Hindlimb muscle (tissue), 1 donor: ENCODE measurements around the gene KIAA2012. TPM values are rescaled to one million over a fixed set of nuclear protein-coding genes. Genes with fewer than 3 reads are reported as not detected.

Experiments used
- DNase-seq: peaks from one replicate; pipeline ENCODE4 v3.0.0-alpha.2; 2013
- polyA plus RNA-seq: library from polyadenylated mRNA; unstranded; fragments of 120-200 nt; gene quantifications from one replicate; pipeline ENCODE4 v1.2.1, GENCODE V29; 2013; ENCODE audit not compliant: insufficient read length

Gene KIAA2012
- polyA plus RNA-seq, 1 donor: 0.19 TPM

DNA sequence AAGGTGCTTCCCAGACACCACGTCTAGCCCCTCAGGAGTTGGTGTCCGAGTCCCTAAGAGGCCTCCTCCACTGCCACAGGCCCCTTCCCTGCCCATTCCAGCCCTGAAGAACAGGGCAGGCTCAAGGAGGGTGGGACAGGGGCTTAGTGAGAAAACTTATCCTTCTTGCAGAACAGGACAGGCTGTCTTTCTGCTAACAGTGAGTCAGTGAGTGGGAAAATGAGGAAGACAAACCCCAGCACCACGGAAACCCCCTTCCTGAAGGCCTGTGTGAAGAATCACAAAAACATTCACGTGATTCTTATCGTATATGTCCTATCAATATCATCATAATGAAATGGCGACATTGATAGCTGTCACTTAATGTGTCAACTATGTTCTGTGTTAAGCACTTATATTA, 29.6 kb upstream of the KIAA2012 start:
- DNase-seq: no peak

DNA sequence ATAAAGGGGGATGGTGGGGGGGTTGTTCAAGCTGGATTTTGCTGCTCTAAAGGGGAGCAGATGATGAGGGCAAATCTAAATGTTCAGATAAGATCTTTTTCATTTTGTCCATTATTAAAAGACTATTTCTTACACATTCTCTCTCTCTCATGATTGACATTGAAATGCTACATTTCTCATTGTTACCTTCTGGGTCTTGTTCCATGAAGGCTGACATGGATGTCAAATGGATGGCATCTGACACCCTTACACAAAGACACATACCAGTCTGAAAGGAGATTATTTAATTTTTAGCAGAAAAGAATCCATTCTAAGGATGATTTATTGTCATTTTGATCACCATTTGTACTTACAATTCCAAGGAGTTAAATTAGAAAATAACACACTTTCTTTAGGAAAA, 28.3 kb upstream of the KIAA2012 start:
- DNase-seq: no peak

GRCh38 chr2:202046572-202046971, 26.5 kb upstream of the KIAA2012 start:
- no peak for DNase-seq

DNA sequence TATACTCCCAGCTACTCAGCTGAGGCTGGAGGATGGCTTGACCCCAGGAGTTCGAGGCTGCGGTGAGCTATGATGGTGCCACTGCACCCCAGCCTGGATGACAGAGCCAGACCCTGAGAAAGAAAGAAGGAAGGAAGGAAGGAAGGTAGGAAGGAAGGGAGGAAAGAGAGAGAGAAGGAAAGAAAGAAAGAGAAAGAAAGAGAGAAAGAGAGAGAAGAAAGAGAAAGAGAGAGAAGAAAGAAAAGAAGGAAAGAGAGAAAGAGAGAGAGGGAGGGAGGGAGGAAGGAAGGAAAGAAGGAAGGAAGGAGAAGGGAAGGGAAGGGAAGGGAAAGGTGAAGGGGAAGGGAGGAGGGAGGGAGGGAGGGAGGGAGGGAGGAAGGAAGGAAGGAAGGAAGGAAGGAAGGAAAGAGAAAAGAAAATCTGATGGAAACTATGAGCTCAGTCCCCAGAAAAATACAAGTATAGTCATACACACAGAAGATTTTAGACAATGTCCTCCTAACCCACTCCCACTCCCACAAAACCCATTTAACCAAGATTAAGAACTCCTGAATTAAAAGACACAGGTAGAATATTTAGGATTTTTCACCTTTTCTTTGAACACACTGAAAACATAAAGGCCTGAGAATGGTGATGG, 23.8 kb upstream of the KIAA2012 start:
- DNase-seq: no peak

- no peak for DNase-seq
These were observed 23.2 kb upstream of the KIAA2012 start for GRCh38 chr2:202049840-202050239.

- DNase-seq: no peak
These were observed 22.4 kb upstream of the KIAA2012 start for GRCh38 chr2:202050652-202051051.

GRCh38 chr2:202051499-202052161, 21.4 kb upstream of the KIAA2012 start:
- DNase-seq: no peak

DNA sequence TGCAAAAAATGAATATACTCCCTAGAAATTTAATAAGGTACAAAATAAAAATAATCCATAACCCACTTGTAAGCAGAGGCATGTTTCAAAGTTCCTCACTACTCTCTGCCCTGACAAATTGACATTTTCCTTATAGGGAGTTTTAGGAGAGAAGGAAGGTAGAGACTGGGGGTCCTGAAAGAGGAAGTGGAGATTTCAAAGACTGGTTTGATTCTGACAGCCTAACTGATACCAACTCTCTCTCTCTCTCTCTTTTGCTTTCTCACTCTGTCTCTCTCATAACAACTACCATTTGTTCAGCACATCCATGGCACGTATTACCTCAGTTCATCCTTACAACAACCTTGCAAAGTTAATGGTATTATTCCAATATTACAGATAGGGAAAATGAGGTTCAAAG, 20.8 kb upstream of the KIAA2012 start:
- DNase-seq: no peak

DNA sequence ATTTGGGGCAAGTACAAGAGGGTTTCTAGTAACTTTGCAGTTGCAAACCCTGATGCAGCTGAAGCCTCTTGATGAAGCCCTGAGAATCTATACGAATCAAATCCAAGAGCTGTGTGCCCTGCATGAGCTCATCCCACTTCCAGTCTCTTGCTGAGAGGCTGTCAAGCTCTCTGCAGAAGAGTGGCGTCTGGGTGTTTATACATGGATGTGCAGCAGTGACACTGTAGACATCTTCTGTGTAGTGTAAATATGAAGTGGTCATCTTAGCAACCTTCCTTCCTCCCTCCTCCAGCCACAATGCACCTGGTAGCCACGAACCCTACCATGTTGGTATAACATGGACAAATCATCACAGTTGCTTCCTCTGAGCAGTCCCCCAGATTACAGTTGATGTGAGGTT, 18.4 kb upstream of the KIAA2012 start:
- DNase-seq: no peak

- no peak for DNase-seq
These were observed 16.4 kb upstream of the KIAA2012 start for GRCh38 chr2:202056611-202057010.

DNA sequence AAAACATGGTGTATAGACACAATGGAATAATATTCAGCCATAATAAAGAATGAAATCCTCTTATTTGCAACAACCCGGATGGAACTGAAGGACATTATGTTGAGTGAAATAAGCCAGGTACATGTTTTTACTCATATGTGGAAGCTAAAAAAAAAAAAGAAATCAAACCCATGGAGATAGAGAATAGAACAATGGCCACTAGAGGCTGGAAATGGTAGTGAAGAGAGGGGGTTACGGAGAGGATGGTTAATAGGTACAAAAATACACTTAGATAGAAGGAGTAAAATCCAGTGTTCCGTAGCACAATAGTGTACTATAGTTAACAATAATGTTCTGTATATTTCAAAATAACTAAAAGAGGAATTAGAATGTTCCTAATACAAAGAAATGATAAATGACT, 12.8 kb upstream of the KIAA2012 start:
- no peak for DNase-seq

DNA sequence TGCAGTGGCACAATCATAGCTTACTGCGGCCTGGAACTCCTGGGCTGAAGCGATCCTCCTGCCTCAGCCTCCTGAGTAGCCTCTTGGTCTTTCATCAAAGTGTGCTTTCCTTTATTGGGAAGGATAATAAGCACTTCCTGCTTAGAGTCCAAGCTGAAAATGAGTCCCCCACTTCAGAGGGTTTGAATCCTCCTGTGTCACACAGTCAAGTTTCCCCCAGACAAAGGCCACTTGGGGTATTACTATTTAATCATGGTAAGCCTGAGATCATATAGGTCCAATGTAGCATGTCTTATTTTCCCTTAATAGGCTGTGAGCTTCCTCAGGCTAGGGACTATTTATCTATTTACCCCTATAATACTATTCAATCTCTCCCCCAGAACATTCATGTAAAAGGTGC, 11.4 kb upstream of the KIAA2012 start:
- no peak for DNase-seq

DNA sequence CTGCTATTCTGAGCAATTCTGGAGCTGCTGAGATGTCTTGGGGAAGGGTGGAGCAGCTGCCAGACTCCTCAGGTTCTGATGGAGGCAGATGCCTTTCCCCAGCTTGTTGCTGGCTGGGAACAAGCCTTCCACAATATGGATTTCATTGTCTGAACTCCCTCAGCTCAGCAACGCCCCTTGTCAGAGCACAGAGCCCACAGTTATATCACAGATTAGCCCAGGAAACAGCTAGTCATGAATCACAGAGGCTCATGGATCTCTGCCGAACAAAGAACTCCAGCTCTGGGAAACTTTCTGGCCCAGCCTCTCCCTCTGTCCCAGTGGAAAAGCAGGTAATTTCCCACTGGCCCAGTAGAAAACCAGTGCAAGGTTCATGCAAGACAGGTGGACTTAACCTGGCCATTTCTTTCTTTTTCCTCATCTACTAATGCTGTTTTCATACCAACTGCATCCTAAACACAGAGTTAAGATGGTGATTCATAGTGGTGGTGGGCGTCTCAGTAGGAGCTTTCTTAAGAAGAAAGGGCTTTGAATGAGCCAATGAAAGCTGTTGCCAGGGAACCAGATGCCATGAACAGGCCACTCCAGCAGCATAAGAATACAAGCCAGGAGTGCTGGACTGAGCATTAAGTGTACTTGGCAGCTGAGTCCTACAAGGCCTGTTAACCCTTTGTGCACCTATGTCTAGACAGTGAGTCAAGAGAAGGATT, 8.7 kb upstream of the KIAA2012 start:
- DNase-seq: peak; percentile 74

- no peak for DNase-seq
These were observed 8.2 kb upstream of the KIAA2012 start for GRCh38 chr2:202064881-202065230.

DNA sequence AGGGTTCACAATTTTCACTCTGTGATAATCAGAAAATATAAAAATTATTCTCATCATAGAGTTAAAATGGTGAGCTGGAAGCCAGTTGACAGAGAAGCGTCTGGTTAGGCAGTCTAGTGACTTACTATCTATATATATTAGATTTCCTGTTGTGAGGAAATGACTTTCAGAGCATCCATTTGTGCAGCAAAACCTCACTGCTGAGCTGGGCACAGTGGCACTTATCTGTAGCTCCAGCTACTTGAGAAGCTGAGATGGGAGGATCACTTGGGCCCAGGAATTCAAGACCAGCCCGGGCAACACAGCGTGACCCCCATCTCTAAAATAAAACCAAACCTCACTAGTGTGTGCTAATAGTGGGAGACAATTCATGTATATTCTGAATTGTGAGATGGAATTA, 7.2 kb upstream of the KIAA2012 start:
- DNase-seq: no peak

DNA sequence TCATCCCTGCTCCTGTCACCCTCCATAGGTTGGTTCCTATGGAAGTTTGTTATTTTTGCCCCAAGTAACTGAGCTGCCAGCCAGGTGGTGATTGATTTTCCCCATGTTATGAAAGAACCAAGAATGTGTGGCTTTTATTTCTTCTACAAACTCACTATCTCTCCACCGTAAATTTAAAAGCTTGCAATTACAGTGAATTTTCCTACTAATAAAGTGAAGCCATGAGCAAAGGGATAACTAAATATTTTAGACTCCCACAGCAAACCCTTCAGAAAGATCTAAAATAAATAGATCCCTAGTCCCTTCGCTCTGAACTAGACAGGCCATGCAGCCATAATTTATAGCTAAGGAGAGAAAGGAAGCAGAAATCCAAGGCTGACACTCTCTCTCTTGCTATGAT, 6.2 kb upstream of the KIAA2012 start:
- DNase-seq: no peak

GRCh38 chr2:202067589-202067988, 5.5 kb upstream of the KIAA2012 start:
- DNase-seq: no peak

DNA sequence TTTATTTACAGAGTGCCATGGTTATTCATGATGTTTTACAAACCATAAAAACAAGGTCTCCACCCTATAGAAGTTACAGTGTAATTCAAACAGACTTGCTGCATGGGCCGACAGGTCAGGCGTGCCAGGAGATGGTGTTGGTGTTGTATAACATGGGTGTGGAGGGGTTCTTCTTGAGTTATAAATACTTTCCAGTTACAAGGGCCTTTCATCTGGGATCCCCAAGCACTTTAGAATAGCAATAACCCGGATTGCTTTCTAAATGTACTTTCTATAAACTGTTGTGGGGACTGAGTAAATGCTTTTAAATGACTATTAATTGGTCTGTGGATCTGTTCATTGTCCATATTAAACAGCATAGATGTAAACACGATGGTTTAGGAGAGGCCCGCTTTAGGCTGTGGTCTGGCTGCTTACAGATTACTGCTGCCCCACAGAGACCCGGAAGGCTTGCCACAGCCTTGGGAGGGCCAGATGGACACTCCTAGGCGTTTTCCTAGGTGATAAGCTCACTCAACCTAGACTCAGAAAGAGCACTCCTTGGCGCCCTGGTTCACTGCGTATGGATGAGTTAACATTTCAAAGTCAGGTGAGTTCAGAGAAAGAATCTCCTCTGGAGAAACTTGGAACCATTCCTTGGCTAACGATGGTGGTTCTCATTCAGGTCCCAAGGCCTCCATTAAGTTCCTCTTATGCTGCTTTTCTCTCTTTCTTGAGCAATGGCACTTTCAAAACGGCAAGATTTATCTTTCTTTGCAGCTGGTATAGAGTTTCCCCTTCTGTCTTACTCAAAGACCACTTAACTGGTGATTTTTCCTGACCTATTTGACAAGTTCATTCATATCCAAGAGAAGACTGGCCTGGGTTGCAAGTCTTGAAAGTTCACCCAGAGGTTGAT, 3.6 kb upstream of the KIAA2012 start:
- no peak for DNase-seq

GRCh38 chr2:202071107-202071506, 1.9 kb upstream of the KIAA2012 start:
- no peak for DNase-seq

DNA sequence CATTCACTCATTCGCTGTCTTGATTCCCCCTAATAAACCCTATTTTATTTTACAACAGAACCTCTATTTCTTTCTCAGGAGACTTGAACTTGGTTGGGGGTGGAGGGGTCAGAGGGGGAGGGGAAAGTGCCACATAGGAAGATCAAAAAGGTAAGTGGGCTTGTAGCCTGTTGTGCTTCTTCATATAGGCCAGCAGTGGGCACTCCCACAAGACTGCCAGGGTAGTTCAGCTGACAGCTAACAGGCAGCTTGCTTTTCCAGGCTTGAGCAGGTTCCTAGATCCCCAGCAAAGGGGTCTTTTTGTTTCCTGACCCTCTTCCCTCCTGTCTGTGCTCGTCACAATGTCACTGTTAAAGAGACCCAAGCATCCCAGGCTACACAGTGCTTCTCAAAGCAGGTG, 829 bp upstream of the KIAA2012 start:
- DNase-seq: no peak

GRCh38 chr2:202074324-202074723, 1.3 kb downstream of the KIAA2012 start:
- DNase-seq: no peak

DNA sequence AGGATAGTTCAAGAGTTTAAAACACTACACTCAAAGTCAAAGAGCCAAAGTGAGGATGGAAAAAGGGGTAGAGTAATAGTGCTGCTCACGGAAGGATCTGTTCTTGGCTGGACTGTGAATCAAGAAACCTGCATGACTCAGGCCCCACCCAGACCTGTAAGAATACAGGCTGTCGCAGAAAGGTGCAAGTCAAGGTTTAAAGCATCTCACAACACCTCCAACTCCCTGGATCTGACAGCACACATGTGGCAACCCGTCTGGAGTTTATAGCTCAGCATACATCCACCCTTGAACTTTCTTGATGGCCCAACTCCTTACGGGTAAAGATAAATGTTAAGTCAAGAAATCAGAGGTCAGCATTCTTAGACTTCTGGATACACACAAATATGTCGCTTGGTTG, 6.3 kb downstream of the KIAA2012 start:
- DNase-seq: no peak

GRCh38 chr2:202084265-202084664, 11.2 kb downstream of the KIAA2012 start:
- DNase-seq: no peak
